ENCODE data around the gene CITED2.

DNA sequence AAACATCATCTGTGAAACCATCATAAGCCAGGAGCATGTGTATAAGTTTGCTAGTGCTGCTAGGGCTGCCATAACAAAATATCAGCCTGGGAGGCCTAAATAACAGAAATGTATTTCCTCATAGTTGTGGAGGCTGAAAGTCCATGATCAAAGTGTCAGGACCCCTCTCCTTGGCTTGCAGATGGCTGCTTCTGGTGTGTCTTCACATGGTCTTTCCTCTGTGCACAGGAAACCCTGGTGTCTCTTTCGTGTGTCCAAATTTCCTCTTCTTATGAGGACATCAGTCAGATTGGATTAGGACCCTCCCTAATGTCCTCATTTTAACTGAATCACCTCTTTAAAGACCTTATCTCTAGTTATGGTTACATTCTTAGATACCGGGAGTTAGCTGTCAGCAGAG is 6.2 kb upstream of the CITED2 start:
- TF ChIP-seq, protein P1, sequence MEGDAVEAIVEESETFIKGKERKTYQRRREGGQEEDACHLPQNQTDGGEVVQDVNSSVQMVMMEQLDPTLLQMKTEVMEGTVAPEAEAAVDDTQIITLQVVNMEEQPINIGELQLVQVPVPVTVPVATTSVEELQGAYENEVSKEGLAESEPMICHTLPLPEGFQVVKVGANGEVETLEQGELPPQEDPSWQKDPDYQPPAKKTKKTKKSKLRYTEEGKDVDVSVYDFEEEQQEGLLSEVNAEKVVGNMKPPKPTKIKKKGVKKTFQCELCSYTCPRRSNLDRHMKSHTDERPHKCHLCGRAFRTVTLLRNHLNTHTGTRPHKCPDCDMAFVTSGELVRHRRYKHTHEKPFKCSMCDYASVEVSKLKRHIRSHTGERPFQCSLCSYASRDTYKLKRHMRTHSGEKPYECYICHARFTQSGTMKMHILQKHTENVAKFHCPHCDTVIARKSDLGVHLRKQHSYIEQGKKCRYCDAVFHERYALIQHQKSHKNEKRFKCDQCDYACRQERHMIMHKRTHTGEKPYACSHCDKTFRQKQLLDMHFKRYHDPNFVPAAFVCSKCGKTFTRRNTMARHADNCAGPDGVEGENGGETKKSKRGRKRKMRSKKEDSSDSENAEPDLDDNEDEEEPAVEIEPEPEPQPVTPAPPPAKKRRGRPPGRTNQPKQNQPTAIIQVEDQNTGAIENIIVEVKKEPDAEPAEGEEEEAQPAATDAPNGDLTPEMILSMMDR (IDR thresholded peaks at IDR 0.05) = no peak
- no peak for TF ChIP-seq POLR2A (IDR thresholded peaks at IDR 0.05)

All from uterus (tissue), 2 donors.